MM.1S (cell line): Measurements from ENCODE around the gene FAM185A.
"Not testable (repeated sequence)": the region's sequence is repeated elsewhere in the genome, so short reads cannot be mapped to it uniquely, and the experiment has no call there.

ENCODE experiments used
- CTCF ChIP-seq: fragments of 300-600 bp; sonication (generic); IDR thresholded peaks from 2 replicates; pipeline ENCODE4 v1.5.1; 2016; ENCODE audit warnings: antibody characterized with exemption, low read length, mixed read lengths
- EZH2 ChIP-seq: fragments of 300-600 bp; sonication (generic); optimal IDR thresholded peaks from 2 replicates; pipeline ENCODE3; 2017; ENCODE audit warnings: low read depth, mild to moderate bottlenecking, antibody characterized with exemption, low read length, mixed read lengths
- EZH2phosphoT487 ChIP-seq: fragments of 300-600 bp; sonication (generic); IDR thresholded peaks from 2 replicates; pipeline ENCODE4 v1.6.1; 2018; ENCODE audit warnings: antibody characterized with exemption, low read length

GRCh38 chr7:102715718-102716117 is 33.1 kb upstream of the FAM185A start:
- TF ChIP-seq CTCF, EZH2, EZH2phosphoT487: not testable (repeated sequence)
